Common myeloid progenitor, CD34-positive (primary cell): Measurements from ENCODE around the gene EDNRA.

Experiments used
- CTCF ChIA-PET: fragments of 350-600 bp; sonication (Branson Sonifier 250); formaldehyde crosslinking; loops from one replicate; lab custom pipeline; 2021; ENCODE audit warnings: antibody characterized with exemption; lab: Charles Lee
- POLR2A ChIA-PET: fragments of 350-600 bp; sonication (Branson Sonifier 250); formaldehyde crosslinking; loops from one replicate; lab custom pipeline; 2021; ENCODE audit warnings: antibody characterized with exemption; lab: Charles Lee
- DNase-seq, 3 donors: peaks; one replicate each; pipeline versions ENCODE4 v3.0.0 to v3.0.0-alpha.2; 2013
- H3K27ac ChIP-seq, 2 experiments: 1 replicate in 1 of 2; 2 replicates in 1 of 2; pipeline ENCODE4 v1.7.0; 2013; ENCODE audit warnings: inconsistent platforms in 2 of 2, low read length in 2 of 2, mild to moderate bottlenecking in 2 of 2, low read depth in 1 of 2, moderate library complexity in 1 of 2; ENCODE audit not compliant: severe bottlenecking in 2 of 2, insufficient read depth in 1 of 2, poor library complexity in 1 of 2
- H3K27me3 ChIP-seq, 5 experiments: replicated peaks in 2 of 5; 1 replicate in 3 of 5; 2 replicates in 2 of 5; pipeline versions ENCODE4 v1.6.1 to v1.7.0; 2013; ENCODE audit warnings: low read length in 4 of 5, mild to moderate bottlenecking in 2 of 5, moderate library complexity in 2 of 5, inconsistent platforms in 1 of 5; ENCODE audit not compliant: insufficient read depth in 5 of 5, control insufficient read depth in 4 of 5
- H3K36me3 ChIP-seq, 4 experiments: 1 replicate in 2 of 4; 2 replicates in 2 of 4; pipeline versions ENCODE4 v1.6.1 to v1.7.0; 2013; ENCODE audit warnings: low read length in 3 of 4, control low read depth in 1 of 4, mild to moderate bottlenecking in 1 of 4; ENCODE audit not compliant: control insufficient read depth in 4 of 4, insufficient read depth in 4 of 4
- H3K4me1 ChIP-seq, 4 experiments: 1 replicate in 3 of 4; 2 replicates in 1 of 4; pipeline versions ENCODE4 v1.6.1 to v1.7.1; 2013; ENCODE audit warnings: low read length in 3 of 4, mild to moderate bottlenecking in 3 of 4, control low read depth in 1 of 4, inconsistent platforms in 1 of 4, moderate library complexity in 1 of 4; ENCODE audit not compliant: control insufficient read depth in 4 of 4, insufficient read depth in 4 of 4; ENCODE audit errors: control extremely low read depth in 1 of 4
- H3K4me3 ChIP-seq, 7 experiments: 1 replicate in 4 of 7; 2 replicates in 3 of 7; pipeline versions ENCODE4 v1.5.1 to v1.7.0; 2013; ENCODE audit warnings: mild to moderate bottlenecking in 7 of 7, low read length in 6 of 7, moderate library complexity in 6 of 7, inconsistent platforms in 2 of 7, low read depth in 2 of 7, control low read depth in 1 of 7; ENCODE audit not compliant: insufficient read depth in 4 of 7, control insufficient read depth in 1 of 7; ENCODE audit errors: extremely low read depth in 1 of 7
- H3K9me3 ChIP-seq, 5 experiments: 1 replicate in 4 of 5; 2 replicates in 1 of 5; pipeline versions ENCODE4 v1.6.1 to v1.7.1; 2013; ENCODE audit warnings: low read length in 4 of 5, mild to moderate bottlenecking in 2 of 5, inconsistent platforms in 1 of 5, low read depth in 1 of 5, moderate library complexity in 1 of 5; ENCODE audit not compliant: control insufficient read depth in 4 of 5, insufficient read depth in 2 of 5; ENCODE audit errors: control extremely low read depth in 1 of 5
- WGBS: methylation state at CpG from one replicate; pipeline ENCODE4 v1.1.5; 2013; ENCODE audit not compliant: insufficient coverage; 5-methylcytosine and 5-hydroxymethylcytosine counted together

The EDNRA gene

GRCh38 chr4:147582386-147583060, 101.6 kb downstream of the EDNRA start:
- Histone ChIP-seq H3K27me3 (no peaks in the 10 kb centered on the region), H3K9me3 (peaks cover 0 to 4% (median 0%) of the 10 kb centered on the region in 5 experiments), H3K4me3 (no peak overlapping the region), H3K36me3 (no peaks in the 10 kb centered on the region), H3K27ac (no peak overlapping the region), H3K4me1 (no peaks in the 10 kb centered on the region)
- POLR2A ChIA-PET, result interaction anchor here (0.6 kb wide), 2 partner anchors 68 to 390 kb away, joined by 3 to 4 read pairs; no protein-coding TSS in a partner anchor
- no peak for DNase-seq
- CTCF ChIA-PET, result no interaction called here

GRCh38 chr4:147583876-147584275, 103.0 kb downstream of the EDNRA start:
- WGBS, result 100% methylated on average over 1 of the region's 1 CpG
- CTCF ChIA-PET, result no interaction called here
- POLR2A ChIA-PET, result no interaction called here

GRCh38 chr4:147586032-147586431, 105.1 kb downstream of the EDNRA start:
- peaks cover 0 to 4% (median 0%) of the 10 kb centered on the region in 5 experiments for H3K9me3 ChIP-seq
- H3K4me3 ChIP-seq, result no peak overlapping the region
- ChIA-PET POLR2A (no interaction called here), CTCF (interaction anchor here (0.7 kb wide), 1 partner anchor 301 kb away, joined by 3 read pairs; no protein-coding TSS in a partner anchor)
- DNase-seq, result no peak
- H3K27ac ChIP-seq, result no peak overlapping the region
- WGBS, result 82% methylated on average over 3 of the region's 3 CpGs
- H3K27me3 ChIP-seq, result peaks cover 0 to 2% (median 0%) of the 10 kb centered on the region in 5 experiments
- H3K36me3 ChIP-seq, result no peaks in the 10 kb centered on the region
- no peaks in the 10 kb centered on the region for H3K4me1 ChIP-seq

More at GRCh38 chr4:147583876-147584275, 103.0 kb downstream of the EDNRA start:
- Histone ChIP-seq H3K27me3 (peaks cover 0 to 2% (median 0%) of the 10 kb centered on the region in 5 experiments), H3K36me3 (no peaks in the 10 kb centered on the region), H3K9me3 (peaks cover 0 to 4% (median 0%) of the 10 kb centered on the region in 5 experiments), H3K4me3 (no peak overlapping the region), H3K4me1 (no peaks in the 10 kb centered on the region), H3K27ac (no peak overlapping the region)
- no peak for DNase-seq

- H3K36me3 ChIP-seq, result no peaks in the 10 kb centered on the region
- no peak overlapping the region for H3K4me3 ChIP-seq
- no peak overlapping the region for H3K27ac ChIP-seq
- peaks cover 0 to 4% (median 0%) of the 10 kb centered on the region in 5 experiments for H3K9me3 ChIP-seq
- 100% methylated on average over 3 of the region's 4 CpGs for WGBS
- CTCF ChIA-PET, result interaction anchor here (0.7 to 1.2 kb wide), 2 partner anchors 68 to 301 kb away, joined by 3 to 5 read pairs; no protein-coding TSS in a partner anchor
- no peak for DNase-seq
- POLR2A ChIA-PET, result no interaction called here
- H3K4me1 ChIP-seq, result no peaks in the 10 kb centered on the region
- H3K27me3 ChIP-seq, result peaks cover 0 to 2% (median 0%) of the 10 kb centered on the region in 5 experiments
Observed at GRCh38 chr4:147586637-147587036, 105.7 kb downstream of the EDNRA start.

- Histone ChIP-seq H3K9me3 (peaks cover 0 to 4% (median 0%) of the 10 kb centered on the region in 5 experiments), H3K36me3 (no peaks in the 10 kb centered on the region), H3K27me3 (peaks cover 0 to 2% (median 0%) of the 10 kb centered on the region in 5 experiments), H3K27ac (no peak overlapping the region), H3K4me1 (no peaks in the 10 kb centered on the region), H3K4me3 (no peak overlapping the region)
- ChIA-PET CTCF (interaction anchor here (0.7 to 1.2 kb wide), 2 partner anchors 68 to 300 kb away, joined by 3 to 5 read pairs; no protein-coding TSS in a partner anchor), POLR2A (no interaction called here)
- DNase-seq, result no peak
- whole genome bisulfite sequencing, result 100% methylated on average over 2 of the region's 3 CpGs
Observed at GRCh38 chr4:147587041-147587440, 106.1 kb downstream of the EDNRA start.

- ChIA-PET CTCF (interaction anchor here (1.0 to 2.8 kb wide), 8 partner anchors 9 to 433 kb away, joined by 3 to 14 read pairs (median 4); no protein-coding TSS in a partner anchor), POLR2A (interaction anchor here (0.6 kb wide), 1 partner anchor 31 kb away, joined by 3 read pairs; no protein-coding TSS in a partner anchor)
- H3K27ac ChIP-seq, result no peak overlapping the region
- H3K9me3 ChIP-seq, result no peaks in the 10 kb centered on the region
- no peak for DNase-seq
- H3K27me3 ChIP-seq, result peaks cover 0 to 2% (median 0%) of the 10 kb centered on the region in 5 experiments
- no CpG with 5 or more reads among the region's 1 CpG for WGBS
- H3K4me1 ChIP-seq, result no peaks in the 10 kb centered on the region
- no peak overlapping the region for H3K4me3 ChIP-seq
- H3K36me3 ChIP-seq, result no peaks in the 10 kb centered on the region
Observed at GRCh38 chr4:147589586-147589985, 108.7 kb downstream of the EDNRA start.
